ENCODE results near the gene DPPA4. TPM values are rescaled to one million over a fixed set of nuclear protein-coding genes. Genes with fewer than 3 reads are reported as not detected.

Gene DPPA4

Small RNA genes within 50 kb of the gene (small RNA-seq; reads per million reads assigned to genes)
- gene AC124945.1 (not detected), gene RF00017 (not detected)

Data from skeletal muscle satellite cell (primary cell).